Fibroblast of peridontal ligament (primary cell): ENCODE data around the gene LSAMP.

Experiments used
- DNase-seq: peaks from one replicate; pipeline ENCODE4 v3.0.0-alpha.2; 2010; ENCODE audit errors: extremely low read depth

LSAMP gene

DNA sequence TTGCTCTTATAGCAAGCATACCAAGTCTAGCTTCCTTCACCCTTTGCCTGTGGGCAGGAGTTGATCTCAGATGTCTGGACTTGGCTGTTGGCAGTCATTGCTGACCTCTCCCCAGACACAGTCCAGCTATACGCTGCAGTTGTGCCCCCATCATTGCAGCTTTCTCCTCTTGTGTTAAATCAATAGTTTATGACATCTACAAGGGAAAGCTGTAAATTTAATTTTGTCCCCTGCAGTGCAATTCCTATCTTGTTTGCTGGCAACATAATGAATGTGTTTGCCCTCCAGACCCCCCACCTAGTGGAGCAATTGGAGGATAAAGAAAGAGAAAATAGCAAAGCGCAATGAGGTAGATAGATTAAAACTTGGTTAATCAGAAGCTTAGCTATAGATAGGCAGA is 280.2 kb downstream of the LSAMP start:
- DNase-seq, result no peak

DNA sequence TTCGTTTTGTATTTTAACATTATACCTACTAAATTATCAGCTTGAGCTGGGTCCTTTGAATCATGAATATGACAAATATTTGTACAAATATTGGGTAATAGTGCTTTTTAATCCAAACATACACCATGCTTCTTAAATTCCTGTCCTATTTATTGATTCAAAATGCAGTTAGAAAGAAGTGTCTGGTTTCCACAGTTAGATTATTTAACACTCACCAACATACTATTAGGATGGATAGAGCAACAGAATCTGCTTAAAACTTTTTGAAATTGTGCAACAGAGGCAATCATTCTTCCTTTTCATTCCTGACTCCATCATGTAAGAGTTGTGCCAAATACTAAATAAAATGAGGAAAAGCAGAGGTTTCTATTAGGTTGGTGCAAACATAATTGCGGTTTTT is 281.2 kb downstream of the LSAMP start:
- DNase-seq, result no peak

DNA sequence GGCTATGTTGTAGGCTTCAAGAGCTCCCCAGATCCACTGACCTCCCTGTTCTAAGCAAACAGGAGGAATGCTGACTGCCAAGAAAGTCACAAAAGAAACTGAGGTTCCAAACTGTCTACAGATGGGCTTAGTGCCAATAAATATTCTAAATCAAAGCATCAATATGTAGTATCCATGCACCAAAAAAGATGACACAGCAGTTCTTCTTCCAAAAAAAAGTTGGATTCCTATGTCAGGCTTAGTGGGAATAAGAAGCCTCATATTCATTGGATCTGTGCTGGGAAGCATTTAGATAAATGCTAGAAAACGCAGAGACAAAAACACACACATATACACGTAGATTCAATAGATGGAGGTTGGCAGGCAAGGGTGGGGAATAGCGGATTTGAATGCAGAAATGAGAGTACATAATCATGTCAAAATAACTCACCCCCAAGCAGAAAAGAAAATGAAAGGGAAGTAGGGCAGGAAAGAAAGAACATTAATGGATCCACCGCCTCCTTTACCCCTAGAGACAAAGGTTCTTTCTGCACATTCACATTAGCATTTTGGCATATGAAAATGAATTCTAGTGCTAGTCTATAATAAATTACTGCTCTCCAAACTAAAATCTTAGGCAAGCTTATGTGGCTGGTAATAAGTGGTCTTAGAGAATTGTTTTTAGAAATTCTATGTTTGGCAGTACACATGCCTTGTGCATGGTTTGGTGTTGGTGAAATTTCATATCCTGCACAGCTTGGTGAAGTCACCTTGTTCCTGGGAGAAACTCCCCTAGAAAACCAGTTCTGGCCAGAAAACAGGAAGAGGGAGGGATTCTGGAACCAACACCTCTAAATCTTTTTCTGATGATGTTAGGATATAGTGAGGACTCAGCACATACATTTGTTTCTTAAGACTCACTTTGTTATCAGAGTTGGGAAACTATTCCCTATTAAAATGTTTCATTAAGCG is 283.4 kb downstream of the LSAMP start:
- DNase-seq, result no peak

DNA sequence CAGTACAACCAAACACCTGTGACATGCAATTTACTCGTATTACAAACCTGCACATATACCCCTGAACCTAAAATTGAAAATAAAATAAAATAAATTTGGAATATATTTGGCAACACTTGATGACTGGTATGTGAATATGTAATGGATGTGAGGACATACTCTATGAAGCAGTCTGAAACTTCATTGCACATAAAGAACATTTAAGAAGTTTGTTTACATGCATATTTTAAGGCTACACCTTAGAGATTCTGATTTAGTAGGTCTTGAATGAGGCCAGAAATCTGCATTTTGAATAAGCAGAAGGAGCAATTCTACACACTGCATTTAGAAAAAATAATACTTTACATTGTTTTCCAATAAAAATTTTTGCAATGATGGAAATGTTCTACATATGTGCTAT is 284.7 kb downstream of the LSAMP start:
- DNase-seq, result no peak

DNA sequence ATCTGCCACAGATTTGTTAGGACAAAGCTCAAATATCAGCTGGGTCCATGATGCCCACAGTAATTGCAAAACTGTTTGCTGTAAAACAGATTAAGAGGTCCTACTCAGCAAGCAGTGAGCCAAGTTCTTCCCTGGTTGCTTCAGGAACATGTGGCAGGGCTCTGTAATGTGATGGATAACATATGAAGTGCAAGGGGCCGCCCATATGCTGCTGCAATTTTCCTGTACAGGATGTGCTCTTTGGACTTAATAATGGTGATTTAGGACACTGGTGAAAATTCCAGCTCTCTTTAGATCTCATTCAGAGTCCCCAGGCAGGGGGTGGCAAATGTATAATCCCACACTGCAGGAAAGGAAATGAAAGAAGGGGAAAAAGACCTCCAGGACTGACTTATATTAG is 289.4 kb downstream of the LSAMP start:
- peak; percentile 47 for DNase-seq

DNA sequence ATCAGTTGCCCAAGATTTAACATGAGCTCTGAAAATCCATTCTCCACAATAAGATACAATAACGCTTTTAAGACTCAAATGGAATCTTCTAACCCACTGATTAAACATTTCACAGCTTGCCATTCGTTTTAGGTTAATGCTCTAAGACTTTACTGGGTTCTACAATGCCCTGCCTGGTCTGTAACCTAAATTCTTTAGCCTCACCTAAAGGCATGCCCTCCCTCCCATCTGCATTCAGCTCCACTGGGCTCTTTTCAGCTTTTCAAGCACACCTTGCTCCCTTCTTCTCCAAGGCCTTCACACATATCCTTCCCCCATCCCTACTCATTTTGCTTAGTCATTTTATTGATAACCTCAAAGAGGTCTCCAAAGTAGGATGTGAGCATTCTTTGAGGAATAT is 290.9 kb downstream of the LSAMP start:
- DNase-seq, result no peak

DNA sequence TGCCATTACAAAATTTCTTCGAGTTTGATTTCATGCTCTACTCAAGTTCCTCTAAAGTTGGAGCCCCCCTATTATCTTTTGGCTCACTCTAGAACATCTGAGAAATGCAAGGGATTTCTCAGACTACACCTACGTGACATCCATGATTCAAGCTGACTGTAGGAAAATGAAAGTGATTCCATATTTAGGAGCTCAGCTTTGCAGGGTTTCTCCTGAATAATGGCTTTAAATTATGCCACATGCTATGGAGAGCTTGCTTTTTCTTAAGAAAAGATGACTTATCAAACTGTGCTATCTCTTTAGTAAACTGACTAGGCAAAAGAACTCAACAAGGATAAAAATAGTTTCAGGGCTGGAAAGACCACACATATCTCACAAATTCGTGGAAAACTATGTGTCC is 292.1 kb downstream of the LSAMP start:
- peak; percentile 52 for DNase-seq

GRCh38 chr3:116150655-116151167 is 294.6 kb downstream of the LSAMP start:
- DNase-seq, result no peak

DNA sequence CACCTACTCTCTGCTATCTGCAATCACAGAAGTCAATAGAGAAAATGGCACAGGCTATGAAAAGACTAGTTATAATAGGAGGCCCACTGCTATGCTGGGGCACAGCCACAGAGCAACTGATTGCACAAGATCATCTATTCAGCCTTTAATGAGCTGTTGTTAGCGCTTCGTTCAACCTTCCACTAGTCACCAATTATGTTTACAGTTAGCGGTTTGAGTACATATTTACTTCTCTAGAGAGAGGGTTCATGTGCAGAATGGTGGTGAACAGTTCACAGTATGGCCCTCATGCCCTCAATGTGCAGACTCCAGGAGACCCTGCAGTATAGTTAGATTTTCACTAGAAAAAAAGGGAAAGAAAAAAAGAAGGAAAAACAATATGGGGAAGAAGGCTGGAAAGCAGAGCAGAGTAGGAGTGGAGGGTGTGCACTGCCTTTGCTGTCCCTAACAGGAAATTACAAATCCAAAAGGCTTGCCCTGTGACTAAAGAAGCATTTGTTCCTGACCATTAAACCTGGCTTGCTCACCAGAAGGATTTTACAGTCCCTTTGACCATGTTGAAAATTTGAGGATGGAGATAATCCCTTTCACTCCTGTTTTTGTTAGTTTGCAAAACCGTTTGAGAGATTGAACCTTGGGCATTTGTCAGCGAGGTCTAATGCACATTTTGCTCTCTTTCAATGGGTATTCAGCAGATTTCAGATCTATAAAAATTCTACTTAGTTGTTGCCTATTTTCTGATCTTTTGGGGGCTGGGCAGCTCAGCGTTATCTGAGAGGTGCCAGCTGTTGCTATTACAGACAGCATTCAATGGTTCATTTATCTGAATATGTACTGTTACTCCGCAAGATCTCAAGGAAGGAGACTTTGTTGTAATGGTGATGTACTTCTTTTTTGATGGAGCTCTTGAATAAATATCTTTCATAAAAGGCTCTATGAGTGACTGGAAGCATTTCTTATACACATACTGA is 296.1 kb downstream of the LSAMP start:
- DNase-seq, result no peak

GRCh38 chr3:116145613-116146012 is 299.7 kb downstream of the LSAMP start:
- no peak for DNase-seq

DNA sequence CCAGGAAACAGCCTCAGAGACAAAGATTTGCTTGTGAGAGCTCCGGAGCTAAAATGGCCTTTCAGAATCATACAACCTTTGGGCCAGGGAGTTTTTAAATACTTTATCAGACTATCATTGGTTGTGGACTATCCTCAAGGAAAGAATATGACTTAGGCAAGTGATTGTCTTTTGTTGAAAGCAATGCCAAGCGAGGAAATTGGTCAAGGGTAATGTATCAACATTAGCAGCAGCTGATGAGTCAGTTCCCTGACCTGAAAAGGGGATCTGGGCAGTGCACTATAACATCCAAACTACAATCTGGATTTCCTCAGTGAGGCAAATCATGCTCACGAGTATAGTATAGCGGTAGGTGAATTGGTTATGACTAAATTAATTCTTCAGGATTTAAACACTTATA is 303.6 kb downstream of the LSAMP start:
- no peak for DNase-seq

GRCh38 chr3:116140100-116140689 is 305.1 kb downstream of the LSAMP start:
- DNase-seq, result peak; percentile 59

DNA sequence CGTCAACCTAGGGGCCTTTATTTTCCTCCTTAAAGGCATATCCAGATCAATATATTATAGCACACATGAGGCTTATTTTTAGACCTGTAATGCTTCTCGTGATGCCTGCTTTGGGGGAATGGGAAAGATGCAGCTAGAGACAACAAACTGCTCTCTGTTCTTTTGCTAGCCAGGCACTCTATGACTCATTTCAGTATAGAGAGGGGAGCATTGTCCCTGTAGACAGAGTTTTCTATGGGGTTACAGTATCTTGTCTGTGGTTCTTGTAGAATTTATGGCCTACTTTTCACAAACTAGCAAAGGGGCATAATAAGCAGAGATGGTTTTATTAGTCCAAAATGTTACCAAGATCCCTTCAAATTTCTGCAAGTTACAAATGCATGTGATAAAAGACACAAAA is 305.6 kb downstream of the LSAMP start:
- DNase-seq, result no peak

DNA sequence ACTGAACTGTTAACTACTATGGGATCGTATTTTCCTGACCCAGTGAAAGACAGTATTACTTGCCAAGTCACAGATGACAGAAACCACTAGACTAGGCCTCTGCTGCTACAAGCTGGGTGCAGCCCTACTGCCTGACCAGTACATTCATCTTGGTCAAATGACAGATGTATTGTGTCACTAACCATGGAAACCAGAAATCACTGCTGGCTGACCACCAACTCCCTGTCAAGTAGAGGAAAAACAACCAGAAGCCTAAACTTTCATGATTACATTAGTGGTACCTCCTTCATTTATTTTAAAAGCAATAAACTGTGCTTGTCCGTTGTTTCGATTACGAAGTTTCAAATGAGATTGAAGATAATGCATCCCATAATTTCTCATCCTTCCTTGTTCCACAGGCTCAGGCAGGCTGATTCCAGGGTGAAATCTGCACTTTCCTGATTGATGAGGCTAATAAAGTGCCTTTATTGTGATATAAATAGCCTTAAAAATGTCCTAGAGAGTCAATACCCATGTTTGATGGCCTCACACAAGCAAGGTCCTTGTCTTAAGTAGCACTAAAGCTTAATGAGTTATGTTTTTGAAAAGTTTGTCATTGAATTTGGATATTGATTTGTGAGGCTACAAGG is 309.7 kb downstream of the LSAMP start:
- DNase-seq, result peak; percentile 75

DNA sequence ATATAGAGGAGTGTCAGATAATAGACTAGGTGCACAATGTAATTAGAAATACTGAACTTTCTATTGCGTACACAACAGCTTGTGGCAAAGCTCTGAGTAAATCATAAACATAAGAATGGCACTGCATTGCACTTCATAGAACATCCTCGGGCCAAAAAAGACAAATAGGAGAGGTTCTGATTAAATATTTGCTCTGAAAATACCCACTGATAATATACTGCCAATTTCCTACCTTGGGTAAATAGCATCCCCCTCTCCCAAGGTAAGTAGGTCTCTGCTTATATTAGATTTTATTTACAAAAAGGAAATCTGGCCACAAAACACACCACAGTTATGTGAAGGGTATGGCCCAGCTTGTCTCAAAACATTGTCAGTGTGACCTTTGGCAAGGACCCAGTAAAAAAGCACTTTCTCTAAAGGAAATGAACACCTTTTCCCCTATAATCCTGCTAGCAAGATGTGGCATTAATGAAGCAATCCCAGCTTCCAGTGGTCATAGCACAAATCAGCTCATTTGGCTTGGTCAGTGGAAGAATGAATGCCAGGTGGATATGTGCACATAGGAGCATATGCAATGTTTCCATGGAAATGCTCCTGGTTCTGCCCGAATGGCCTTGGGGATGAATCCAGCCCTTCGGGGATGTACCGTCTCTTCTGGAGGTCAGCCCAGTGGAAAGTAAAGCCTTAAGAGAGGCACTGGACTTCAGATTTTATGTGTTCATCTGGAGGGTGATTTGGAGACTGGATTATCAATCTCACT is 315.9 kb downstream of the LSAMP start:
- no peak for DNase-seq

DNA sequence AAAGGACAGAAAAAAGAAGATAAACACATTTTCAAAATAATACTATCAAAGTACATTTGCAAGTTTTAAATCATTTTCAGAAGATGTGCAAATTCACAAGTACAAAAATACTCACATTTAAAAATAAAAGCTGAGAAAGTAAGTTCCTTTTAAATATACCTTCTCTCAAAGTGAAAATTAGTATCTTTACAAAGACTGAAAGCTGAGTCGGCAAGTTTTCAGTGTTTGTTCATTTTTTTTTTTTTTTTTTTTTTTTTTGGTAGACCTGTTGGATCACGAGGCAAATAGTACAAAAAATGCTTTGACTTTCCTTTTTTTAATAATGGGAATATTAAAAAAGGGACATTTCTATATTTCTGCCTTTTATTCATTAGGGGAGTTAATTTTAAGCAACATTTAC is 317.8 kb downstream of the LSAMP start:
- DNase-seq, result no peak

DNA sequence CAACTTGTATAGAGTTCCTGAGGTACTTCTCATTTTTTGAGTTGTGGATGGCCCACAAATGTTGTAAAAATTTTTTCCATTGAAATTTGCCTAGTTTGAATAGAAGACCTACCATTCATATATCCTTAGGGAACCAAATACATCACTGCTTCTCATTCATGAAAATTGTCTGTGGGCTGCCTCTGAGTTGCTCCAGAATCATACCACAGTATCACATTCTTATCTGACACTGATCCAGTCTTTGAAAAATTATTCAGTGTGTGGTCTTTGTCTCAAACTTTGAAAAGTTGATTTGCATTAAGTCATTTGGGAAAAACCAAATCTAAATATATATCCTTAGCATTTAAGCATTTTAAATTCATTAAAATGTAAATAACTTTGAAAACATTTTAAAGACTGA is 321.1 kb downstream of the LSAMP start:
- DNase-seq, result no peak

DNA sequence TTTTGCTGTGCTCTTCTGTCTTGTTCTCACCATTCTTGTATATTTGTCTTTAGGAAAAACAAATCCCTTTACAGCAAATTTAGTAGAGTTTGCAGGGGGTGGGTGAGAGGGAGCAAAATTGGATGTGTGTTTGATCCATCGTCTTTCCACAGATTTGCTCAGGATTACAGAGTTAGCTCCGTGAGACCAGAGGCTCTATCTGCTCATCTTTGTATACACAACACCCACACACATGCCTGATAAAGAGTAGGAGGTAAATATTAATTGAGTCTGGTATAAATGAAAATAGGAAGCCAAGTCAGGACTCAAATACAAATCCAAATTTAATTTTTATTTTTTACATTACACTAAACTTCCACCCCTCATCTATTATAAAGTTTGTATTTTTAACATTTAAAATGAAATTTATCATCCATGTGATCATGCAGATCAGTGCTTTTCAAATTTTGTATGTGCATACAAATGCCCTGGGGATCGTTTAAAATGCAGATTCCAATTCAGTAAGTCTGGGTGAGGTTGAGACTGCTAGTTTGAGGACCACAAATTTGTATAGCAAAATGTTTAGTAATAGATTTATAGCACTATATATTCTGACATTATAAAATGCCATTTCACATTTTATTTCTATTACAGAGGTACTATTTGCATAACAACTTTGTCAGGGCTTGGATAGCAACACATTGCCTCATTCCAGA is 326.7 kb downstream of the LSAMP start:
- no peak for DNase-seq

- DNase-seq, result no peak
These were observed 330.7 kb downstream of the LSAMP start for GRCh38 chr3:116114586-116114985.

DNA sequence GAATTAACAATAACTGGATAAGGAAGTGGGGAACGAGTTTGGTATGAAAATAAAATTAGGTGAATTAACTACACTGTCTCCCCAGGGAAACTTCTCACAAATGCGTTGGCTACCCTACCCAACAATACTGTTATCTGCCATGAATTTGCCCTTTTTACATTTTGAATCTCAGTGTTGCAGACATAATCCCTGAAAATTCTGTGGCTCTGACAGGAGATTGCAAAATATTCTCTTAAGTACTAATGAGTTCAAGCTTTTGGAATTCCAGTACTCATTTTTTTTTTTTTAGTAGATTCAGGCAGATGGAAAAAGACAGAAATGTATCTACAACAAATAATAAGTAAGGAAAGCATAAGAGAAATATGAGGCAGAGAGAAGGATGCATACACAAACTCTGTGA is 332.6 kb downstream of the LSAMP start:
- DNase-seq, result peak; percentile 65
